ENCODE measurements around the gene NEK4.

The NEK4 gene

DNA sequence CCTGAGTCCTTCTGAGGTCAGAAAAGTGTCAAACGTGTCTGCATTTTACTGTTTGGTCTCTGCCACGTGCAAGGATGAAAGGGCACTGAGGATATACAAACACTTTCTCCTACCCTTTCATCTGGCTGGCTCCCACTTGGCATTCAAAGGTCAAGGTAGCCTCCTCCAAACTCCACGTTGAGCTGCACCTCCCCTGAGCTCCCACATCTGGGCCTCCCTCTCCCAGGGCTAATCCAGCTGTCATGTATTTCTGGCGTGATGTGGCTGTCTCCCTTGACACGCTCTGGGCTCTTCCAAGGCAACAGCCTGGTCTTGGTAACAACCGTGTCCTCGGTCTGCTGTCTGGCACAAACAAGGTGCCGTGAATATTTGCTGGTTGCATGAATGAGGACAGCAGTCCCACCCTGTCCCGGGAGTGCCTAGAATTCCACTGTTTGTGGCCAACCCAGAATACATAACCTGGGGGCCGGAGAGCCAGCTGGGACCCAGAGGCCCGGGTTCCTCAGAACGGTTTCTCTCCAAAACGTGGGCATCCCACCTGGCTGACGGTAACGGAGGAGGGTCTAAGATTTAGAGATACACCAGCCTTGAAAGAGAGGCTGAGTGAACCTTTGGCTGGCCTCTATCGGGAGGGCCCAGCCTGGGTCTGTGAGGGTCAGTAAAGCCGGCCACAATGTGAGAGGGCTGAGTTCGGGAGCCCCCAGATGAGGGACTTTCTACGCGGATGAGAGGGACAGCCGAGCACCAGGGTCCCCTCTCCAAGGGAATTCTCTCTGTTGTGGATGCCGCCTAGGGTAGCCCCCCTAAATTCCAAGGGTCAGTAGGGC is 65.9 kb downstream of the NEK4 start:
- DNase-seq (ENCODE audit: insufficient read length, low spot score) (no peak), FAIRE-seq (no peak)
- TF ChIP-seq, protein P1, sequence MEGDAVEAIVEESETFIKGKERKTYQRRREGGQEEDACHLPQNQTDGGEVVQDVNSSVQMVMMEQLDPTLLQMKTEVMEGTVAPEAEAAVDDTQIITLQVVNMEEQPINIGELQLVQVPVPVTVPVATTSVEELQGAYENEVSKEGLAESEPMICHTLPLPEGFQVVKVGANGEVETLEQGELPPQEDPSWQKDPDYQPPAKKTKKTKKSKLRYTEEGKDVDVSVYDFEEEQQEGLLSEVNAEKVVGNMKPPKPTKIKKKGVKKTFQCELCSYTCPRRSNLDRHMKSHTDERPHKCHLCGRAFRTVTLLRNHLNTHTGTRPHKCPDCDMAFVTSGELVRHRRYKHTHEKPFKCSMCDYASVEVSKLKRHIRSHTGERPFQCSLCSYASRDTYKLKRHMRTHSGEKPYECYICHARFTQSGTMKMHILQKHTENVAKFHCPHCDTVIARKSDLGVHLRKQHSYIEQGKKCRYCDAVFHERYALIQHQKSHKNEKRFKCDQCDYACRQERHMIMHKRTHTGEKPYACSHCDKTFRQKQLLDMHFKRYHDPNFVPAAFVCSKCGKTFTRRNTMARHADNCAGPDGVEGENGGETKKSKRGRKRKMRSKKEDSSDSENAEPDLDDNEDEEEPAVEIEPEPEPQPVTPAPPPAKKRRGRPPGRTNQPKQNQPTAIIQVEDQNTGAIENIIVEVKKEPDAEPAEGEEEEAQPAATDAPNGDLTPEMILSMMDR (IDR thresholded peaks at IDR 0.05; ENCODE audit: insufficient read depth, missing control alignments), result no peak

DNA sequence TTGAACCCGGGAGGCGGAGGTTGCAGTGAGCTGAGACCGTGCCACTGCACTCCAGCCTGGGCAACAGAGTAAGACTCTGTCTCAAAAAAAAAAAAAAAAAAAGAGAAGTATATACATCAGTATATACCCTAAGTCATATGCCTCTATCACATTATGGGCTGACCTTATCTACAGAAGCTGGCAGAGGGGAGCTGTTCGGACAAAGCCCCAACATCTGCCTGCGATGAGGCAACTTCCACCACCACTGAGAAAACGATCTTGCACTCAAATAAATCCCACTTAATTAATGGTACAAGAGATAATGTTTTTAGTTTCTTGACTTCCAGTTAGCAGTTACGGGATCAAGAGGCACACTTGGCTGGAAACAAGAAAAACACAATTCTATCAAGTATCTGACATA is 67.4 kb downstream of the NEK4 start:
- no peak for DNase-seq (ENCODE audit: insufficient read length, low spot score)
- TF ChIP-seq, protein P1 (IDR thresholded peaks at IDR 0.05; ENCODE audit: insufficient read depth, missing control alignments), result no peak
- FAIRE-seq, result no peak

DNA sequence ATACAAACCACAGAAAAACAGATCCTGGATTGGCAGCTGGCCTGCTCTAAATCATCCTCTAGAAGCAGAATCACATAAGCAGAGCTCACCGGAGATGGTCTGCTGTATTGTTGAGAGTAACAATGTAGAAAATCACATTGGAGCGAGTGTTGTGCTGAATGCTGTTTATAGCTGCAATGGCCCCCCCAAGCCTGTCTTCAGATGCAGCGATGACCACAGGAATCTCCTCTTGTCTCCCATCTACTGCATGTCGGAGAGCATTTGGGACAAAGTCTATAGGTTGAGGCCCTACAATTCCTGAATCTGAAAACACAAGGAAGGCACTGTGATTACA is 73.1 kb downstream of the NEK4 start:
- FAIRE-seq, result no peak
- TF ChIP-seq, protein P1 (IDR thresholded peaks at IDR 0.05; ENCODE audit: insufficient read depth, missing control alignments), result no peak

DNA sequence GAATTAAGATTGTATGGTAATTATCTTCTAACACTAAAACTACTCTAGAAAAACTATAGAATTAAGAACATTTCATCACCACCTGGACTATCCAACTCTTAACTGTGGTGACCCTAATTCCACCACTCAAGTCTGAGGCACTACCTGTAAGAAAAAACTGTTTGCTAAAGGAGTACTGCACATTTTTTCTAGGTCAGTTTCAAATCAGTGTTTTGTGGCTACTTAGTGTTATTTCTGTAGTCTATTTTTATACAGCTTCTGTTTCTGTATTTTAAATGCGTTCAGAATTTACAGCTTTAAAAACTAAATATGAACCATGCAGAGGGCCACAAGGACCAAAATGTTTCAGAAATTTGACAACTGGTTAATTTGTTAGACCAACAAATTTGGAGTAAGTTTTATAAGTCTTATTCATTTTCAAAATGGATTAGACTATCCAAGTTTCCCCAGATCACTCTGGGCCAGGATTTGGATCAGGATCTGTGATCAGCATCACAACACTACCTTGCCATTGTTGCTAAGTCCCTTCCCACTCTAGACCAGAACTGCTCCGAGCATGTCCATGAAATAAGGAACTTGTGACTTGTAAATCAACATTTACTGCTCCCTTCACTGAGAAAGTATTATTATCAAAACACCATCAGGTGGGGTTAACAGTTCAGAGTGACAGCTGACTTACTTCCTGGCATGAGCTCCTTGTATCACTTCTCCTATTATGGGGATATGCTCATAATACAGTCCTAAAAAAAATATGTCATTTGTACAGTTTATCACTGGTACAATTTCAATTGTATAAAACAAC is 73.7 kb downstream of the NEK4 start:
- DNase-seq (ENCODE audit: insufficient read length, low spot score) (no peak), FAIRE-seq (peak; percentile 6)
- TF ChIP-seq, protein P1 (IDR thresholded peaks at IDR 0.05; ENCODE audit: insufficient read depth, missing control alignments), result no peak

More for the DNA sequence above, 73.1 kb downstream of the NEK4 start:
- no peak for DNase-seq (ENCODE audit: insufficient read length, low spot score)

DNA sequence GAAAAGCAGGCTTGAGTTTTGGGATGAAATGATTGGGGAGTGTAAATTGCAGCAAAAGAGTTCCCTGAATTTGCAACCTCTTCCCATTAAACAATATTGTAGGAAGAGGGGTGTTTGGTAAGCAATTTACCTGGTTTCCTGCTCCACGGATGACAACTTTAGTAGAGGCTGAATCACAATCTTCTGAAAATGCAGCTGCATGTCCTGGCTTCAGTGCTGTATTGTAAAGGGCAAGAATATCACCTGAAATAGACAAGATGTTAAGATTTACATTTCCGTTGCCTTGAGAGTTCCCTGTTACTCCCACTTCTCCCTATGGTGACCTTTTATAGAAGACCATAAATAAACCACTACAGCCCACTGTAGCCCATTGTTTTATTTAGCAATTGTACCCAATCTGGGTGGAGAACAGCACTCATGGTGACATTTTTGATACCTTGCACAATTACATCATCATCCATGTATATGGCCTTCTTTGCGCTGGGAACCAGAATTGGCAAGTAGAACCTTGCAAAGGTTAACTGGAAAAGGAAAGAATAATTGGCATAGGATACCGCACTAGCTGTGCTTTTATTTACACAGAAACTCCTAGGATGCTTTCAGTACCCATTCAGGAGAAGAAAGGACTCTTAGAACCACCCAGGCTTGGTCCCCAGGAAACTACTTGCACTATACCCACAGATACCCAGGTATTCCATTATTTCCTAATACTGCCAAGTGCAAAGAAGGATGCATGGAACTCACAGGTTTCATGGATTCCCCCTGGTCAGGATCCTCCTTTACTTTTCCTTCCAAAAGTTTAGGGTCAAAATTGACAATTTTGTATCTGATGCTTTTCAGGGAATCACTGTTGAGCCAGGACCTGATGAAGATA is 74.7 kb downstream of the NEK4 start:
- FAIRE-seq (no peak), DNase-seq (ENCODE audit: insufficient read length, low spot score) (no peak)

DNA sequence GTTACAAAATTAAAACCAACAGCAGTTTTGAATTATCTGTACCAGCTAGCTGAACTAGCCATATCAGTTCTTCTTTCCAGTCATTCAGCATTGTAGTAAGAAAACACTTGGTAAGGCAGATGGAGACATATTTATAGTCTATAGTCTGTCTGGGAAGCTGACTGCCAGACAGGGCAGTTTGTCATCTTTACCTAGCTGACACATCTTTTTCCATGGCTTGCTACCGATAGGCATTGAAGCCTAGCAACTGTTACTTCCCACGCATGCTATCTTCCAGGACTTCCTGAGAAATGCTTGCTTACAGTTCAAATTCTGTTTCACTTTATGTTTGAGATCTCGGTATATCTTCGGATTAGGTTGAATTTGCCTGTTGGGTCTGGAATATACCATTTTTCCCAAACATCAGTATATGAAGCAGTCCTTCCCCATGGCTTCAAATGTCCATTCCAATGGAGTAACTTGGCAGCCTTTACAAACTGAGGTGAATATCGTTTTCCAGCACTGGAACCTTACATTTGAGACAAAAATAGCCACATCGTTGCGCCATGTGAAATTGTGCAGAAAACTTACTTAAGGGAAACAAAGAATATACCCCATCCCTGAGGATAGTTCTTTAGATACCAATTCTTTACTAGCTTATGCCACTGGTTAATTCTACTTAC is 76.1 kb downstream of the NEK4 start:
- no peak for DNase-seq (ENCODE audit: insufficient read length, low spot score)
- TF ChIP-seq, protein P1 (IDR thresholded peaks at IDR 0.05; ENCODE audit: insufficient read depth, missing control alignments), result no peak
- no peak for FAIRE-seq

More for the DNA sequence above, 74.7 kb downstream of the NEK4 start:
- TF ChIP-seq, protein P1 (IDR thresholded peaks at IDR 0.05; ENCODE audit: insufficient read depth, missing control alignments), result no peak

All from D721Med (cell line).